Measurements from ENCODE around the gene UNC5C.

Gene UNC5C

DNA sequence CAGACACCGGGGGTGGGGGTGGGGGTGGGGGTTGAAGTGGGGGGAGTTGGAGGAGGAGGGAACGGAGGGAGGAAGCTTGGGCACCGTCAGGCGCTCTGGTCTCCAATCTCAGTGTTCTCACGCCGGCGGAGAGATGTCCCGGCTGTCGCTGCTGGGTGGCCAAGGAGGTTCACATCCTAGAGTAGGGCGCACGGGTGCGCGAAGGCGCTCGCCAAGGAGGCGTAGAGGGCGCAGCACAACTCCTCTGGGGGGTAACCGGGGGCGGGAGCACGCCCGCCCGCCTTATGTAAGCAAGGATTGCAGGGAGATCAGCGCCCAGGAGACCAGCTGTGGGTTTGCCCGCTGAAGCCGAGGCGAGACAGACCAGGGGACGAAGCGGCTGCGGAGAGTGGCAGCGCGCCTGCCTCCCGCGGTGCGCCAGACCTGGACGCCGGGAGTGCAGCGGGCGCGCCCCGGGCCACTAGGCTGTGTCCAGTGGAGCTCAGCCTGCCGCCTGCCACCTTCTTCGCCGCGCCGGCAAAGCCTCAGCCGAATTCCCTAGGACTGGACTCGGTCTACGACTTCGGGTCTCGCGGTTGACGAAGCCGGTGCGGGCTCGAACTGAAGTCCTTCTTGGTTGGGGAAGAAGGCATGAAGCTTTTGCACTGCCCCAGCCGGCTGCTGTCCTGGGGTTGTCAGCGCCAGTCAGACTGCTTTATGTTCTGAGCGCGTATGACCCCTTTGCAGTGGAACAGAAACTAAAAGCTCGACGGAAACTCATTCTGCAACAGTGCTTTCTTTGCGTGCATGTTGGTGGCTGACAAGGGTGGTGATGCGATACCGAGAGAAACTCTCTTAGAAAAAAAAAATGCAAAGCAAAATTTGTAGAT lies 707 bp upstream of the UNC5C start:
- Histone ChIP-seq H3K36me3 (ENCODE audit: control insufficient read depth in 1 of 2, insufficient read depth in 2 of 2, low read length in 2 of 2) (no peaks in the 10 kb centered on the region), H2BK5ac (ENCODE audit: low read depth, low read length, poor library complexity) (peak overlapping the region; percentile 87), H2BK120ac (ENCODE audit: insufficient read depth, low read length, poor library complexity) (peak overlapping the region; percentile 59), H3K27me3 (ENCODE audit: insufficient read depth, low read length) (no peaks in the 10 kb centered on the region), H4K91ac (ENCODE audit: low read depth, low read length) (peak overlapping the region; percentile 59), H3K4ac (ENCODE audit: low read depth, low read length) (peak overlapping the region; percentile 46), H3K4me2 (ENCODE audit: low read length) (peak overlapping the region; percentile 83), H4K8ac (ENCODE audit: low read depth, low read length) (peak overlapping the region; percentile 51), H3K18ac (ENCODE audit: low read length) (peak overlapping the region; percentile 73), H3K79me1 (ENCODE audit: low read length) (peaks cover 31% of the 10 kb centered on the region), H3K14ac (ENCODE audit: low read length) (peak overlapping the region; percentile 74), H2AK5ac (ENCODE audit: low read length) (no peak overlapping the region), H3K23ac (ENCODE audit: low read length) (no peak overlapping the region), H2AFZ (ENCODE audit: insufficient read depth, low read length, poor library complexity) (peak overlapping the region; percentile 33), H3K4me3 (ENCODE audit: low read depth, low read length) (peak overlapping the region; percentile 91), H4K12ac (ENCODE audit: low read depth, low read length) (peak overlapping the region; percentile 50), H3K9ac (ENCODE audit: low read length) (peak overlapping the region; percentile 87), H3K4me1 (ENCODE audit: control insufficient read depth in 1 of 2, insufficient read depth in 2 of 2, low read length in 2 of 2) (peaks cover 0 to 4% of the 10 kb centered on the region in 2 experiments), H3K9me3 (ENCODE audit: insufficient read depth, low read depth, low read length) (no peaks in the 10 kb centered on the region), H3K27ac (ENCODE audit: low read depth, low read length) (peak overlapping the region; percentile 77), H2BK12ac (ENCODE audit: low read length) (peak overlapping the region; percentile 80), H3K79me2 (ENCODE audit: control insufficient read depth, insufficient read depth, low read length, poor library complexity) (peaks cover 28% of the 10 kb centered on the region)
- DNase-seq: peak in 1 of 2 donors; percentile 26
- no CpG with 5 or more reads among the region's 64 CpGs for WGBS (ENCODE audit: extremely low coverage, insufficient coverage, insufficient read length)

DNA sequence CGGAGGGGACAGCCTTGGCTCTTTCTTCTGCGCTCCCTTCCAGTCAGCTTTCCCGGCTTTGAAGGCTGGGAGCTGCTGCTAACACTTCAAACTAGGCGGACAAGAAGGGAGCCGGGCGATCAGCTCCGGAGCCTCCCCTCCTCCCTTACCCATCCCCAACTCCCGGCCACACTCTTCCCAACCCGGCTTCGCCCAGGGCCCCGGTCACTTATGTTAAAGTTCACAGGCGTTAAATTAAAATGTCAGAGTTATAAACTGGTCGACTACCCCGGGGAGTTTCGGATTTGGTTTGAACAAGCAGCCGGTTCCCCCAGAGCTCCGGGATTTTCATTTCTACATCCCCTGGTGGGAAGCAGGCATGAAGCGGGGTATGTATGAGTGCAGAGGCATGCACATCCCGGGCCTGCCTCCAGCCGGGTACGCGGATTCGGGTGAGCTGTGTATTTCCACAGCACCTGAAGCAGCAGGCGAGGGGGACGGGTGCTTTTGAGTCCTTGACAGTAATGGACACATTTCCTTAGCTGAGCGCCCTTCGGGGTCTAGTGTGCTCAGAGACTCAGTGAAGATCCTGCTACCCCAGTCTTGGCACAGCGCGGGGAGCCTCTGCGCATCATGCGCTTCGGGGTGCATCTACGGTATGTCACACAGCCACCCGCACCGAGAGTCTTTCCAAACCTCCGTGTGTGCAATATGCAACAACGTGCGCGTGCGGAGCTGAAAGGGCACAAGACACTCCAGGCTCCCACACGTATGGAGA lies 880 bp downstream of the UNC5C start:
- peak overlapping the region; percentile 91 for H3K4me3 ChIP-seq (ENCODE audit: low read depth, low read length)
- WGBS (ENCODE audit: extremely low coverage, insufficient coverage, insufficient read length): no CpG with 5 or more reads among the region's 41 CpGs
- peak overlapping the region; percentile 93 for H3K14ac ChIP-seq (ENCODE audit: low read length)
- peak overlapping the region; percentile 15 for H2AFZ ChIP-seq (ENCODE audit: insufficient read depth, low read length, poor library complexity)
- H3K9ac ChIP-seq (ENCODE audit: low read length): peak overlapping the region; percentile 77
- no peaks in the 10 kb centered on the region for H3K27me3 ChIP-seq (ENCODE audit: insufficient read depth, low read length)
- peak overlapping the region; percentile 61 for H3K4me2 ChIP-seq (ENCODE audit: low read length)
- no peaks in the 10 kb centered on the region for H3K9me3 ChIP-seq (ENCODE audit: insufficient read depth, low read depth, low read length)
- peak overlapping the region; percentile 66 for H3K27ac ChIP-seq (ENCODE audit: low read depth, low read length)
- H2BK12ac ChIP-seq (ENCODE audit: low read length): no peak overlapping the region
- H3K18ac ChIP-seq (ENCODE audit: low read length): peak overlapping the region; percentile 60
- H3K79me1 ChIP-seq (ENCODE audit: low read length): peaks cover 31% of the 10 kb centered on the region
- H4K8ac ChIP-seq (ENCODE audit: low read depth, low read length): peak overlapping the region; percentile 33
- peaks cover 28% of the 10 kb centered on the region for H3K79me2 ChIP-seq (ENCODE audit: control insufficient read depth, insufficient read depth, low read length, poor library complexity)
- H4K12ac ChIP-seq (ENCODE audit: low read depth, low read length): no peak overlapping the region
- H2BK5ac ChIP-seq (ENCODE audit: low read depth, low read length, poor library complexity): peak overlapping the region; percentile 86
- H3K4ac ChIP-seq (ENCODE audit: low read depth, low read length): peak overlapping the region; percentile 65
- peak overlapping the region; percentile 20 for H2AK5ac ChIP-seq (ENCODE audit: low read length)
- H3K23ac ChIP-seq (ENCODE audit: low read length): no peak overlapping the region
- peak in 1 of 2 donors; percentile 16 for DNase-seq
- peaks cover 2 to 4% of the 10 kb centered on the region in 2 experiments for H3K4me1 ChIP-seq (ENCODE audit: control insufficient read depth in 1 of 2, insufficient read depth in 2 of 2, low read length in 2 of 2)
- peak overlapping the region; percentile 58 for H4K91ac ChIP-seq (ENCODE audit: low read depth, low read length)
- H2BK120ac ChIP-seq (ENCODE audit: insufficient read depth, low read length, poor library complexity): peak overlapping the region; percentile 73
- no peaks in the 10 kb centered on the region for H3K36me3 ChIP-seq (ENCODE audit: control insufficient read depth in 1 of 2, insufficient read depth in 2 of 2, low read length in 2 of 2)

DNA sequence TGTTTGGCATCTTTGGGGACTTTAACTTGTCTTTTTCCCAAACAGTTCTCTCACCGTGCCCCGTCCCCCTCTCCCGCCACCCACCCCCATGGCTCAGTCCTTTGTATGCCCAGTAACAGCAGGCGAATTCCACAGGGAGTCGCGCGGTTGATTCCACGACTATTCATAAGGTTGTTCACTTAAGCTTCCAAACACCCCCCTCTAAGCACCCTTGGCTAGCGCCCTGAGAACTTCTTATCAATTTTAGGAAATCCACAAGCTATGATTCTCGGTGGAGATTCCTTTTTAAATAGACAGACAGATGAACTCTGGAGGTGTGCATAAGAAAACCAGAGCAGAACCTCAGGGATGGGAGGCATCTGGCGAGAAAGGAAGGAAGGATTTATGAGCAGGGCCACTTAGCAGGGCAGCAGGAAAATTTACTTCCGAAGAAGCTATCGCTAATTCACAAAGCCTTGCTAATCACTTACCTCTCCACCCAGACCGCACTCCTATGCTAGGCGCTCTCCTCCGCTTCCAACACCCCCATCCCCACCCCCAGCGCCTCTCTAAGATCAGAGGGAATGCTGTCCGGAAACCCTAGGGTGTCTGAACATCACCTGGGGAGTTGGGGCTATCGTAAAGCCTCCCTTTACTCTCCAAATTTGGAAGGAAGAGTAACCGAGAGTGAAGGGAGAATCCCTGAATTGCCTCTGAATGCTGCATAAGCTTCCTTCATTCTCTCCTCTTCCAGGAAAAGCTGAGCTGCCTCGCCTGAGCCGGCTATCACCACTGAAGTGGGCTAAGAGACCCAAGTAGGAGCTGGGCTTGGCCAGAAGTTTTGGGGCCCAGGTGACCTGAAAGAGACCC lies 1.7 kb downstream of the UNC5C start:
- Histone ChIP-seq H3K9ac (ENCODE audit: low read length) (peak overlapping the region; percentile 77), H3K79me2 (ENCODE audit: control insufficient read depth, insufficient read depth, low read length, poor library complexity) (peaks cover 28% of the 10 kb centered on the region), H3K36me3 (ENCODE audit: control insufficient read depth in 1 of 2, insufficient read depth in 2 of 2, low read length in 2 of 2) (no peaks in the 10 kb centered on the region), H2BK120ac (ENCODE audit: insufficient read depth, low read length, poor library complexity) (peak overlapping the region; percentile 73), H3K4me3 (ENCODE audit: low read depth, low read length) (peak overlapping the region; percentile 91), H3K79me1 (ENCODE audit: low read length) (peaks cover 31% of the 10 kb centered on the region), H4K12ac (ENCODE audit: low read depth, low read length) (no peak overlapping the region), H3K9me3 (ENCODE audit: insufficient read depth, low read depth, low read length) (no peaks in the 10 kb centered on the region), H3K23ac (ENCODE audit: low read length) (no peak overlapping the region), H3K4ac (ENCODE audit: low read depth, low read length) (peak overlapping the region; percentile 65), H2AK5ac (ENCODE audit: low read length) (no peak overlapping the region), H4K8ac (ENCODE audit: low read depth, low read length) (peak overlapping the region; percentile 33), H3K4me1 (ENCODE audit: control insufficient read depth in 1 of 2, insufficient read depth in 2 of 2, low read length in 2 of 2) (peaks cover 2 to 4% of the 10 kb centered on the region in 2 experiments), H3K27me3 (ENCODE audit: insufficient read depth, low read length) (no peaks in the 10 kb centered on the region), H2AFZ (ENCODE audit: insufficient read depth, low read length, poor library complexity) (no peak overlapping the region), H3K27ac (ENCODE audit: low read depth, low read length) (peak overlapping the region; percentile 66), H3K4me2 (ENCODE audit: low read length) (peak overlapping the region; percentile 61), H2BK5ac (ENCODE audit: low read depth, low read length, poor library complexity) (peak overlapping the region; percentile 86), H2BK12ac (ENCODE audit: low read length) (peak overlapping the region; percentile 26), H3K18ac (ENCODE audit: low read length) (peak overlapping the region; percentile 60), H4K91ac (ENCODE audit: low read depth, low read length) (peak overlapping the region; percentile 58), H3K14ac (ENCODE audit: low read length) (peak overlapping the region; percentile 18)
- no peak for DNase-seq
- no CpG with 5 or more reads among the region's 22 CpGs for WGBS (ENCODE audit: extremely low coverage, insufficient coverage, insufficient read length)

DNA sequence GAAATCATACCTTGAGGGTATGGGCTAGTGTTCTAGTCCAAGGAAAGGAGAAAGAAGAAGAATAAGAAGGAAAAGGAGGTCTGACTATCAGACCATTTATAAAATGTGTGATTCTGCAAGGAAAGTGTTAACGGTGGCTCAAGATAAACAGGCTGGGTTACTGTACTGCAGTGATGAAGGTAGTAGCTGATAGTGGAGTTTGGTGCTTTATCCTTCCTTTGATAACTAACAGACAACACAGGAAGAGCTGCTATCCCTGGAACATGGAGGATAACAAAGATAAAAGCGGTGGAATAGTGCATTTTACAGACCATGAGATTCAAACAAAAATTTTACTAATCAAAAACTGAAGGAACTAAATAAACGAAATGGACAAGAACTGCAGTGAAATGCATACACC lies 2.6 kb downstream of the UNC5C start:
- Histone ChIP-seq H2BK12ac (ENCODE audit: low read length) (no peak overlapping the region), H2AFZ (ENCODE audit: insufficient read depth, low read length, poor library complexity) (no peak overlapping the region), H3K79me2 (ENCODE audit: control insufficient read depth, insufficient read depth, low read length, poor library complexity) (peaks cover 28% of the 10 kb centered on the region), H2AK5ac (ENCODE audit: low read length) (no peak overlapping the region), H3K4ac (ENCODE audit: low read depth, low read length) (peak overlapping the region; percentile 44), H4K12ac (ENCODE audit: low read depth, low read length) (no peak overlapping the region), H3K27me3 (ENCODE audit: insufficient read depth, low read length) (no peaks in the 10 kb centered on the region), H3K4me2 (ENCODE audit: low read length) (peak overlapping the region; percentile 61), H2BK120ac (ENCODE audit: insufficient read depth, low read length, poor library complexity) (no peak overlapping the region), H3K23ac (ENCODE audit: low read length) (no peak overlapping the region), H3K14ac (ENCODE audit: low read length) (no peak overlapping the region), H4K91ac (ENCODE audit: low read depth, low read length) (no peak overlapping the region), H3K36me3 (ENCODE audit: control insufficient read depth in 1 of 2, insufficient read depth in 2 of 2, low read length in 2 of 2) (no peaks in the 10 kb centered on the region), H2BK5ac (ENCODE audit: low read depth, low read length, poor library complexity) (no peak overlapping the region), H3K18ac (ENCODE audit: low read length) (no peak overlapping the region), H3K4me1 (ENCODE audit: control insufficient read depth in 1 of 2, insufficient read depth in 2 of 2, low read length in 2 of 2) (peaks cover 2 to 4% of the 10 kb centered on the region in 2 experiments), H3K79me1 (ENCODE audit: low read length) (peaks cover 31% of the 10 kb centered on the region), H3K9ac (ENCODE audit: low read length) (no peak overlapping the region), H4K8ac (ENCODE audit: low read depth, low read length) (no peak overlapping the region), H3K4me3 (ENCODE audit: low read depth, low read length) (no peak overlapping the region), H3K9me3 (ENCODE audit: insufficient read depth, low read depth, low read length) (no peaks in the 10 kb centered on the region), H3K27ac (ENCODE audit: low read depth, low read length) (peak overlapping the region; percentile 3)
- no peak for DNase-seq
- WGBS (ENCODE audit: extremely low coverage, insufficient coverage, insufficient read length): no CpG with 5 or more reads among the region's 3 CpGs
